ENCODE data around the gene TNNT1. TPM values are rescaled to one million over a fixed set of nuclear protein-coding genes. Genes with fewer than 3 reads are reported as not detected.

Gene TNNT1
- total RNA-seq, 2 experiments from 2014 or later, result not detected

DNA sequence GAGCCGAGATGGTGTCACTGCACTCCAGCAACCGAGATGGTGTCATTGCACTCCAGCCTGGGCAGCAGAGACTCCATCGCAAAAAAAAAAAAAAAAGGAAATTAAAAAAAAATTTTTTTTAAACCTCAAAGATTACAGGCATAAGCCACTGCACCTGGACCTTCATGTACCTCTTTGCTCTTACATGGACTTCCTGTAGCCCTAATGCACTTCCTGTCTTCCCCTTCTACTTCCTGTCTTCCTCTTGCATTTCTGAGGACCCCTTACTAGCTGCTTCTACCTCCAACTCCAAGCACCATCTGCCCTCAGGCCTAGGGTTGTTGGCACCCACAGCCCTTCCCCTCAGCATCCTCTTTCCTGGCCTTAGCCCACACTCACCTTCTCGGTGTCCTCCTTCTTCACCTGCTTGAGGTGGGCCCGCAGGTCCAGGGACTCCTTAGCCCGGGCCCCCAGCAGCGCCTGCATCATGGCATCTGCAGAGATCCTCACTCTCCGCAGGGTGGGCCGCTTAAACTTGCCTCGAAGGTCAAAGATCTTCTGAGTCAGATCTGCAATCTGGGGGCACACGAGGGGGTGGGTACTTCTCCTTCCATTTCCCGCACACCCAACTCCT lies 4.8 kb upstream of the TNNT1 start:
- CTCF ChIA-PET, result no interaction called here
- H3K9me3 Mint-ChIP-seq (ENCODE audit: insufficient read depth), result peaks cover 19% of the 10 kb centered on the region
- DNase-seq, result no peak
- H3K27me3 Mint-ChIP-seq (ENCODE audit: low read depth), result peaks cover 25% of the 10 kb centered on the region
- H3K36me3 Mint-ChIP-seq (ENCODE audit: low read depth), result peaks cover 9% of the 10 kb centered on the region
- no peak overlapping the region for H3K4me3 Mint-ChIP-seq
- peaks cover 37% of the 10 kb centered on the region for H3K4me1 Mint-ChIP-seq (ENCODE audit: low read depth)
- POLR2A ChIA-PET, result no interaction called here
- H3K27ac Mint-ChIP-seq, result no peak overlapping the region
- ATAC-seq, result no peak

DNA sequence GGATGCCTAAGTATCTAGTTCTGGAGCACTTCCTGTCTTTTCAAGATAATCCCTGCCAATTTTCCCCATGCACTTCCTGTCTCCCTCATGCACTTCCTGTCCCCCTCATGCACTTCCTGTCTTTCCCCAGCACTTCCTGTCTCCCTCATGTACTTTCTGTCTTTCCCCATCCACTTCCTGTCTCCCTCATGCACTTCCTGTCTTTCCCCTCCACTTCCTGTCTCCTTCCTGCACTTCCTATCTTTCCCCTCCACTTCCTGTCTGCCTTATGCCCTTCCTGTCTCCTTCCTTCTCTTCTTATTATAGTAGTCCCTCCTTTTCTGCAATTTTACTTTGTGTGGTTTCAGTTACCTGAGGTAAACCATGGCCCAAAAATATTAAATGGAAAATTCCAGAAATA lies 3.0 kb upstream of the TNNT1 start:
- H3K4me3 Mint-ChIP-seq, result no peak overlapping the region
- peaks cover 33% of the 10 kb centered on the region for H3K4me1 Mint-ChIP-seq (ENCODE audit: low read depth)
- DNase-seq (no peak), ATAC-seq (no peak)
- peaks cover 9% of the 10 kb centered on the region for H3K36me3 Mint-ChIP-seq (ENCODE audit: low read depth)
- peak overlapping the region; percentile 89 for H3K27ac Mint-ChIP-seq
- H3K27me3 Mint-ChIP-seq (ENCODE audit: low read depth), result peaks cover 33% of the 10 kb centered on the region
- ChIA-PET CTCF (interaction anchor here (2.1 to 2.7 kb wide), 2 partner anchors 9 to 11 kb away, joined by 11 to 12 read pairs; no protein-coding TSS in a partner anchor), POLR2A (no interaction called here)
- peaks cover 19% of the 10 kb centered on the region for H3K9me3 Mint-ChIP-seq (ENCODE audit: insufficient read depth)

DNA sequence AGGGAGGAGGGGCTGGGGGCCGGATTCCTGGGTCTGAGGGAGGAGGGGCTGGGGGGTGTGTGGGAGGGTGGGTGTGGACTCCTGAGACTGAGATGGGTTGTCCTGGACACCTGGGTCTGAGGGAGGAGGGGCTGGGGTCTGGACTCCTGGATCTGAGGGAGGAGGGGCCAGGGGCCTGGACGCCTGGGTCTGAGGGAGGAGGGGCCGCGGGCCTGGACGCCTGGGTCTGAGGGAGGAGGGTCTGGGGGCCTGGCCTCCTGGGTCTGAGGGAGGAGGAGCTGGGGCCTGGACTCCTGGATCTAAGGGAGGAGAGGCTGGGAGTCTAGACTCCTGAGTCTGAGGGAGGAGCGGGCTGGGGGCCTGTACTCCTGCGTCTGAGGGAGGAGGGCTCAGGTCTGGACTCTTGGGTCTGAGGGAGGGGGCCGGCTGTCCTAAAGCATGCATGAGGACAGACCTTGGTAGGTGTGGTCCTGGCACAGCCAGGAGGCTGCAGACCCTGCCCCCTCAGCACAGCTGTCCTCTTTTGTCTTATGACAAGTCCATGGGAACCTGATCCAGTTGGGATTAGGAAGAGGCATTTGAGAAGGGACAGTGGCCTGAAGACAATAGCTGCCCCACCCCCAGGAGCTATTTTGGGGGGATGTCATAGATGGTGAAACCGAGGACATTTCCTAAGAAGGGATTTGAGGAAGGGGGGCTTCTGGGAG lies 1.3 kb downstream of the TNNT1 start:
- DNase-seq (no peak), ATAC-seq (no peak)
- no peak overlapping the region for H3K4me3 Mint-ChIP-seq
- H3K27ac Mint-ChIP-seq, result no peak overlapping the region
- CTCF ChIA-PET, result interaction anchor here (1.9 kb wide), 1 partner anchor 12 kb away, joined by 8 read pairs; no protein-coding TSS in a partner anchor
- H3K4me1 Mint-ChIP-seq (ENCODE audit: low read depth), result peaks cover 17% of the 10 kb centered on the region
- peaks cover 45% of the 10 kb centered on the region for H3K27me3 Mint-ChIP-seq (ENCODE audit: low read depth)
- H3K36me3 Mint-ChIP-seq (ENCODE audit: low read depth), result peaks cover 6% of the 10 kb centered on the region
- POLR2A ChIA-PET, result interaction anchor here (0.6 kb wide), 1 partner anchor 220 kb away, joined by 4 read pairs; no protein-coding TSS in a partner anchor
- H3K9me3 Mint-ChIP-seq (ENCODE audit: insufficient read depth), result peaks cover 11% of the 10 kb centered on the region

DNA sequence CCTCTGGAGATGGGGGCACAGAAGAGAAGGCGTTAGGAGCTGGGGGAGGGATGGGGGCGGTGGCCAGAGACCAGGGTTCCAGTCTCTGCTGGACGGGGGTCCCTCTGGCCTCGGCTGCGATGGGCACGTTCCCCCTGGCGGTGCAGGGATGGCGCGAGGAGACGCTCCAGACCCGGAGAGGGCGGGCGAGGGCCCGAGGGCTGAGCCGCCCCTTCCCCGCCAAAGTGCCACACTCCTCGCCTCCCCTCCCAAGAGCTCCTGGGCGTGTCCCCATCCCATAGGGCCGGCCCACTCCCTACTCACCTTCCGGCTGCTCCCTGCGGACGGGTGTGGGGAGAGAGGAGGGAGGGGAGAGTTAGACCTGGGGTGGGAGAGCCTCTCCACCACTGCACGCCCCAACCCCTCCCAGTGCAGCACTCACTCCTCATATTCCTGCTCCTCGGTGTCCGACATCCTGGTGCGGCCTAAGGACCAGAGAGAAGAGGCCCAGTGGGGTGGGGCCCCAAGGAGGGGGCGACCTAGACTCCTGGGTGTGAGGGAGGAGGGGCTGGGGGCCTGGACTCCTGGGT lies 2.2 kb downstream of the TNNT1 start:
- peaks cover 5% of the 10 kb centered on the region for H3K9me3 Mint-ChIP-seq (ENCODE audit: insufficient read depth)
- H3K27ac Mint-ChIP-seq, result no peak overlapping the region
- peaks cover 45% of the 10 kb centered on the region for H3K27me3 Mint-ChIP-seq (ENCODE audit: low read depth)
- peaks cover 12% of the 10 kb centered on the region for H3K4me1 Mint-ChIP-seq (ENCODE audit: low read depth)
- DNase-seq (no peak), ATAC-seq (peak; percentile 30)
- no peak overlapping the region for H3K4me3 Mint-ChIP-seq
- peaks cover under 1% of the 10 kb centered on the region for H3K36me3 Mint-ChIP-seq (ENCODE audit: low read depth)
- ChIA-PET CTCF (interaction anchor here (1.1 to 1.9 kb wide), 2 partner anchors 13 to 20 kb away, joined by 3 to 8 read pairs; no protein-coding TSS in a partner anchor), POLR2A (interaction anchor here (0.6 kb wide), 1 partner anchor 219 kb away, joined by 4 read pairs; no protein-coding TSS in a partner anchor)

DNA sequence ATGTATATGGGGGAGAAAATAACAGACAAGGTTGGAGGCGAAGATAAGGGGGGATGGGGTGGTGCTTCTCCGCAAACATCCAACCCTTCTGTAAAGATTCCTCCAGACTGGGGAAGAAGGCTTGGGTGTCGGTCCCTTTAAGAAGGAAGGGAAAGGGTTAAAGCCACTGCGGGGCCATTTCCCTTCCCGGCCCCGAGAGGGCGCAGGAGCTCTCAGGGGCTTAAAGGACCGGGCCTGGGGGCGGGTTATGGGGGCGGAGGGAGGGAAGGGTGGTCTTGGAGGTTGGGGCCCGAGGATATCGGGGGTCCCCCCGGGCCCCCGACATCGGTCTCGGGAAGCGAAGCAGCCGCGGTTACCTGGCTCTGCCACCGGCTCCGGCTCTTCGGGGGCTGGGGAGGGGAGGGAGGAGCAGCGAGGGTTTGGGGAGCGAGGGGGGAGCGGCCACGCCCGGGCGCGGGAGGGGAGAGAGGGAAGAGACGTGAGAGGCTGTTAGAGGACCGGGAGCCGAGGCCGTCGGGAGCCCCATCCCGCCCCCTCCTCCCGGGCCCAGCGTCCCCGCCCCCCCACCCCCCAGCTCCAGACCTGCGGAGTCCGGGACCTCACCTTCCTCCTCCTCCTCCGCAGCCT lies 2.8 kb downstream of the TNNT1 start:
- H3K4me3 Mint-ChIP-seq, result no peak overlapping the region
- DNase-seq, result peak; percentile 43
- peaks cover 7% of the 10 kb centered on the region for H3K4me1 Mint-ChIP-seq (ENCODE audit: low read depth)
- peak; percentile 20 for ATAC-seq
- ChIA-PET POLR2A (no interaction called here), CTCF (interaction anchor here (1.1 to 1.9 kb wide), 3 partner anchors 10 to 21 kb away, joined by 3 to 8 read pairs (median 4); no protein-coding TSS in a partner anchor)
- H3K27ac Mint-ChIP-seq, result no peak overlapping the region
- H3K36me3 Mint-ChIP-seq (ENCODE audit: low read depth), result no peaks in the 10 kb centered on the region
- no peaks in the 10 kb centered on the region for H3K9me3 Mint-ChIP-seq (ENCODE audit: insufficient read depth)
- peaks cover 47% of the 10 kb centered on the region for H3K27me3 Mint-ChIP-seq (ENCODE audit: low read depth)

DNA sequence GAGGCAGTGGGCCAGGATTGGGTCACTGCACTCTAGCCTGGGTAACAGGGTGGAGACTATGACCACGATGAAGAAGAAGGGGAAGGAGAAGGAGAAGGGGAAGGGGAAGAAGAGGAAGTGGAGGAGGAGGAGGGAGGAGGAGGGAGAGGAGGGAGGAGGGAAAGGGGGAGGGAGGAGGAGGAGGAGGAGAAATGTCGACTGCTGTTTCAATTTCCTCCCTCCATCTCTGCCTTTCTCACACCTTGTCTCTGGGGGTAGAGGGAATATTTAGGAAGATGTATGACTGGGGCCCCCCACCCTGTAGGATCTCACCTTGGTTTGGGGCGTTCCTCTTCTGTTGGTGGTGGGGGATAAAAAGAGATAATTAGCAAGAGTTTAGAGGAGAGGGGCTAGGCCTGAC lies 3.8 kb downstream of the TNNT1 start:
- ChIA-PET POLR2A (no interaction called here), CTCF (interaction anchor here (1.1 kb wide), 1 partner anchor 9 kb away, joined by 4 read pairs; no protein-coding TSS in a partner anchor)
- DNase-seq, result no peak
- no peaks in the 10 kb centered on the region for H3K9me3 Mint-ChIP-seq (ENCODE audit: insufficient read depth)
- H3K36me3 Mint-ChIP-seq (ENCODE audit: low read depth), result no peaks in the 10 kb centered on the region
- peaks cover 7% of the 10 kb centered on the region for H3K4me1 Mint-ChIP-seq (ENCODE audit: low read depth)
- H3K27me3 Mint-ChIP-seq (ENCODE audit: low read depth), result peaks cover 45% of the 10 kb centered on the region
- H3K27ac Mint-ChIP-seq, result no peak overlapping the region
- no peak overlapping the region for H3K4me3 Mint-ChIP-seq
- no peak for ATAC-seq

DNA sequence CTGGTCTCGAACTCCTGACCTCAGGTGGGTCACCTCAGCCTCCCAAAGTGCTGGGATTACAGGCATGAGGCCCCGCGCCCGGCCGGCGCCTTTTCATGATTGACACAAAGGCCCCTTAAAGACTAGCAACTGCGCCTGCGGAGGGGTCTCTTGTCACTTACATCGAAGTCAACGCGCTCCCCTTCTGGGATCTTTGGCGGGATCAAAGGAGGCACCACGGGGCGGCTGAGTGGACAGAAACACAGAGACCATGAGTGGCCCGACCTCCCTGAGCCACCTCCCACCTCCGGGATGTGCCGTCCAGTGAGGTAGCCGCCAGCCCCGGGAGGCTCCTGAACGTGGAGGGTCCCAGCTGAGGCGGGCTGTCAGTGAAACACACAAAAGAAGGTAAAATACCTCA lies 7.3 kb downstream of the TNNT1 start:
- Mint-ChIP-seq H3K27me3 (ENCODE audit: low read depth) (peaks cover 20% of the 10 kb centered on the region), H3K4me3 (no peak overlapping the region), H3K4me1 (ENCODE audit: low read depth) (peaks cover 7% of the 10 kb centered on the region), H3K27ac (no peak overlapping the region), H3K9me3 (ENCODE audit: insufficient read depth) (no peaks in the 10 kb centered on the region), H3K36me3 (ENCODE audit: low read depth) (no peaks in the 10 kb centered on the region)
- DNase-seq, result no peak
- ChIA-PET POLR2A (no interaction called here), CTCF (interaction anchor here (0.6 to 4.8 kb wide), 15 partner anchors 10 to 489 kb away, joined by 3 to 38 read pairs (median 3); partner anchors contain the start of genes PPP1R12C and TMEM238)
- ATAC-seq, result no peak

DNA sequence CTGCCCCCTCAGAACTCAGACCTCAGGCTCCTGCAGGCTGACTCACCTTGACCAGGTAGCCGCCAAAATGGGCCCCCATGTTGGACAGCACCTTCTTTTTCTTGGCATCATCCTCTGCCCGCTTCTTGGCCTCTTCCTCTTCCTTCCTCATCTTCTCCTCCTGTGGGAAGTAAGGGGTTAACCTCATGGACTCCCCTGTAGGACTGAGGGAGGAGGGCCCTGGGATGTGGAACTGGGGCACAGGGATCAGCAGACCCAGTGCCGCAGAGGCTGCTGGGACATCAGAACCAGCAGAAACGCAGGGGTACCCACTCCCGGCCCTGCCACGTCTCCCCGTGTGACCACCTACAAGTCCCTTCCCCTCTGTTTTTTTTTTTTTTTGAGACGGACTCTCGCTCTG lies 11.1 kb downstream of the TNNT1 start:
- peaks cover 2% of the 10 kb centered on the region for H3K4me1 Mint-ChIP-seq (ENCODE audit: low read depth)
- H3K9me3 Mint-ChIP-seq (ENCODE audit: insufficient read depth), result no peaks in the 10 kb centered on the region
- DNase-seq (no peak), ATAC-seq (no peak)
- ChIA-PET POLR2A (no interaction called here), CTCF (no interaction called here)
- no peaks in the 10 kb centered on the region for H3K36me3 Mint-ChIP-seq (ENCODE audit: low read depth)
- H3K27me3 Mint-ChIP-seq (ENCODE audit: low read depth), result peaks cover 6% of the 10 kb centered on the region
- no peak overlapping the region for H3K4me3 Mint-ChIP-seq
- H3K27ac Mint-ChIP-seq, result no peak overlapping the region

DNA sequence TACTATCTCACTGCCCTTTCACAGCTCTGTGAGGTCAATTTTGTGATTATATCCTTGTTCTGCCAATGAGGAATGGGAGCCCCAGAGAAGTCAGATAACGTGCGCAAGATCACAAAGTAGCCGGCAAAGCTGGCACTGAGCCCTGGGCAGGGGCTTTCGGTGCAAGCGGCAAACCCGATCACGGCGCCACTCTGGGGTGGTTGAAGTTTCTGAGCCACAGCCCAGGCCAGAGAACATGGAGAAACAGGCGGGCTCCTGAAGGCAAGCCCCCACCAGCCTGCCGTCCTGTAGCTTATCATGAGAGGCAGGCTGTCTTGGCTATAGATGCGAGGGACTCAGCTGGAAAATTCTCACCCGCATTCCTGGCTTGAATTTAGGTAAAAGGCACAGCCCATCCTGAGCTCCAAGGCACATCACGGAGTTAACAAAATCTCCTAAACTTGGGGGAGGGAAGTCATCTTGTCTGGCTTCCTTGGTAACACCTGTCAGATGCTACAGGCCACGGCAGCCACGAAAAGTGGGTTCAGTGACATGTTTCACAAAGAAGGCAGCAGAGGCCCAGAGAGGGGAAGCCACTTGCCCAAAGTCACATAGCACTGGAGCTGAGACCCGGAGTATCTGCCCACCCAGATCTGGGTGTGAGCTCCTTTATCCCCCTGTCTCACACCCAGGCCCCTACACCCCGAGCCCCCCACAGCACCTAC lies 12.5 kb downstream of the TNNT1 start:
- DNase-seq (no peak), ATAC-seq (no peak)
- CTCF ChIA-PET, result interaction anchor here (0.8 to 1.2 kb wide), 4 partner anchors 9 to 368 kb away, joined by 3 to 5 read pairs (median 4); no protein-coding TSS in a partner anchor
- no peaks in the 10 kb centered on the region for H3K36me3 Mint-ChIP-seq (ENCODE audit: low read depth)
- H3K9me3 Mint-ChIP-seq (ENCODE audit: insufficient read depth), result no peaks in the 10 kb centered on the region
- no peak overlapping the region for H3K27ac Mint-ChIP-seq
- H3K4me3 Mint-ChIP-seq, result no peak overlapping the region
- H3K27me3 Mint-ChIP-seq (ENCODE audit: low read depth), result peaks cover 10% of the 10 kb centered on the region
- POLR2A ChIA-PET, result no interaction called here
- no peaks in the 10 kb centered on the region for H3K4me1 Mint-ChIP-seq (ENCODE audit: low read depth)

DNA sequence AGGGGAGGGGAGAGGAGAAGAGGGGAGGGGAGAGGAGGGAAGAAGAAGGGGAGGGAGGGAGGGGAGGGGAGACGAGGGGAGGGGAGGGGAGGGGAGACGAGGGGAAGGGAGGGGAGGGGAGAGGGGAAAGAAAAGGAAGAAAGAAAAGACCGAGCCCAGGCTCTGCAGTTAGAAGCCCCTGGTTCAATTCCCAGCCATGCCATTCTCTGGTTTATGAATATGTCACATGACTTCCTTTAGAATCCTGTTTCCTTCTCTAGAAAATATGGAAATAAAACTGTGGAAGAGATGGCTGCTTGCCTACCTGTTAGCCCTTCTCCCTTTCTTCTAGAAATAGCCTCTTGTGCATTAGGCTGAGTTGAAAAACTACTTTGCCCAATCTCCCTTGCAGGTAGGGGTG lies 14.3 kb downstream of the TNNT1 start:
- H3K4me3 Mint-ChIP-seq, result no peak overlapping the region
- no peak overlapping the region for H3K27ac Mint-ChIP-seq
- CTCF ChIA-PET, result no interaction called here
- H3K9me3 Mint-ChIP-seq (ENCODE audit: insufficient read depth), result no peaks in the 10 kb centered on the region
- no peaks in the 10 kb centered on the region for H3K36me3 Mint-ChIP-seq (ENCODE audit: low read depth)
- H3K27me3 Mint-ChIP-seq (ENCODE audit: low read depth), result peaks cover 15% of the 10 kb centered on the region
- DNase-seq, result no peak
- POLR2A ChIA-PET, result no interaction called here
- H3K4me1 Mint-ChIP-seq (ENCODE audit: low read depth), result no peaks in the 10 kb centered on the region
- no peak for ATAC-seq

DNA sequence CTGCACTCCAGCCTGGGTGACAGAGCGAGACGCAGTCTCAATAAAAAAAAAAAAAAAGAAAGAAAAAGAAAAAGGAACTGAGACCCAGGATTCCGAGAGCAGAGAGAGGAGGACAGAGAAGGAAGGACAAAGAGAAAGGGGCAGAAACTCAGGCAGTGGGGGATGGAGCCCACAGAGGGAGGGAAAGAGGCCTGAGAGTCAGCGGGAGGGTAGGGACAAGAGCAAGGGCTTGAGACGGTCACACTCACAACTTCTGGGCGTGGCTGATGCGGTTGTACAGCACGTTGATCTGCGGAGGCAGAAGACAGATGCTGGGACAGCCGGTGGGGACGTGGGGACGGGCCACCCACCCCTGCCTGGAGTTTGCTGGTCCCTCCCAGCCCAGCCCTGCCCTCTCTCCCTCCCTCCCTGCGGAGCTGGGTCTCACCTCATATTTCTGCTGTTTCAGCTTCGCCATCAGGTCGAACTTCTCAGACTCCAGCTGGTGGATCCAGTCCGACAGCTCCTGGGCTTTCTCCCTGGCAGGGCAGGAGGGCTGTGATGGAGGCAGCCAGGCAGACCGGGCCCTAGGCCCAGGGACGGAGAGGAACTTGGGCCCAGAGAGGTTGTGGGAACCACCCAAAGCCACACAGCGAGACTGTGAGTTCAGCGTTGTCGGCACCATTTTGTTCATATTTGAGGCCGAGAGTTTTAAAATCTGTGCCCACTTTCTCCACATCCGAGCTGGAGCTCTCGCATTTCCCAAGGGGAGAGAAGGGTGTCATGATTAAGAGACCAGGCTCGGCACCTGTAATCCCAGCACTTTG lies 15.2 kb downstream of the TNNT1 start:
- ATAC-seq (no peak), DNase-seq (no peak)
- no peak overlapping the region for H3K4me3 Mint-ChIP-seq
- no peaks in the 10 kb centered on the region for H3K4me1 Mint-ChIP-seq (ENCODE audit: low read depth)
- POLR2A ChIA-PET, result no interaction called here
- CTCF ChIA-PET, result interaction anchor here (1.0 kb wide), 1 partner anchor 45 kb away, joined by 3 read pairs; no protein-coding TSS in a partner anchor
- H3K27ac Mint-ChIP-seq, result no peak overlapping the region
- H3K9me3 Mint-ChIP-seq (ENCODE audit: insufficient read depth), result no peaks in the 10 kb centered on the region
- H3K36me3 Mint-ChIP-seq (ENCODE audit: low read depth), result no peaks in the 10 kb centered on the region
- H3K27me3 Mint-ChIP-seq (ENCODE audit: low read depth), result peaks cover 15% of the 10 kb centered on the region
